ENCODE results near the gene CSH2.
"Not testable (repeated sequence)": the region's sequence is repeated elsewhere in the genome, so short reads cannot be mapped to it uniquely, and the experiment has no call there.

CSH2 gene

GRCh38 chr17:63871646-63872365 lies 1.7 kb downstream of the CSH2 start:
- H3K79me1 ChIP-seq (ENCODE audit: low read length); H2BK5ac ChIP-seq (ENCODE audit: low read length); H3K36me3 ChIP-seq (ENCODE audit: control insufficient read depth, insufficient read depth, low read length); H3K27ac ChIP-seq (ENCODE audit: low read depth, low read length); H3K9ac ChIP-seq (ENCODE audit: low read length); H3K4ac ChIP-seq (ENCODE audit: low read depth, low read length); H3K79me2 ChIP-seq (ENCODE audit: control insufficient read depth, insufficient read depth, low read length); H3K18ac ChIP-seq (ENCODE audit: low read length); DNase-seq; H4K5ac ChIP-seq (ENCODE audit: low read length); H2BK15ac ChIP-seq (replicated peaks; ENCODE audit: low read depth); H3K27me3 ChIP-seq (ENCODE audit: insufficient read depth, low read length, poor library complexity); H3K4me3 ChIP-seq (ENCODE audit: low read length); H4K8ac ChIP-seq (ENCODE audit: low read depth, low read length); H2BK120ac ChIP-seq (ENCODE audit: low read depth, low read length); H2AK5ac ChIP-seq (ENCODE audit: low read length); H3K56ac ChIP-seq (ENCODE audit: low read length); H3K4me2 ChIP-seq (ENCODE audit: low read length); H3K4me1 ChIP-seq (ENCODE audit: control insufficient read depth, low read depth, low read length); H3K23ac ChIP-seq (ENCODE audit: low read length): not testable (repeated sequence)
- WGBS (ENCODE audit: extremely low coverage, insufficient coverage, low lambda C conversion rate) = no CpG with 5 or more reads among the region's 15 CpGs

GRCh38 chr17:63870292-63870665 lies 3.2 kb downstream of the CSH2 start:
- not testable (repeated sequence) for H3K23ac ChIP-seq (ENCODE audit: low read length); H3K36me3 ChIP-seq (ENCODE audit: control insufficient read depth, insufficient read depth, low read length); H3K4ac ChIP-seq (ENCODE audit: low read depth, low read length); H3K79me1 ChIP-seq (ENCODE audit: low read length); H3K18ac ChIP-seq (ENCODE audit: low read length); H2BK15ac ChIP-seq (replicated peaks; ENCODE audit: low read depth); H2AK5ac ChIP-seq (ENCODE audit: low read length); H3K27ac ChIP-seq (ENCODE audit: low read depth, low read length); H2BK120ac ChIP-seq (ENCODE audit: low read depth, low read length); H3K79me2 ChIP-seq (ENCODE audit: control insufficient read depth, insufficient read depth, low read length); DNase-seq; H3K9ac ChIP-seq (ENCODE audit: low read length); H3K56ac ChIP-seq (ENCODE audit: low read length); H3K4me3 ChIP-seq (ENCODE audit: low read length); H2BK5ac ChIP-seq (ENCODE audit: low read length); H3K4me2 ChIP-seq (ENCODE audit: low read length); H4K5ac ChIP-seq (ENCODE audit: low read length); H3K4me1 ChIP-seq (ENCODE audit: control insufficient read depth, low read depth, low read length); H3K27me3 ChIP-seq (ENCODE audit: insufficient read depth, low read length, poor library complexity); H4K8ac ChIP-seq (ENCODE audit: low read depth, low read length)
- WGBS (ENCODE audit: extremely low coverage, insufficient coverage, low lambda C conversion rate) = no CpG with 5 or more reads among the region's 4 CpGs

GRCh38 chr17:63869491-63870291 lies 3.8 kb downstream of the CSH2 start:
- H3K27ac ChIP-seq (ENCODE audit: low read depth, low read length); H3K4ac ChIP-seq (ENCODE audit: low read depth, low read length); H2BK120ac ChIP-seq (ENCODE audit: low read depth, low read length); H3K36me3 ChIP-seq (ENCODE audit: control insufficient read depth, insufficient read depth, low read length); H3K27me3 ChIP-seq (ENCODE audit: insufficient read depth, low read length, poor library complexity); H3K4me1 ChIP-seq (ENCODE audit: control insufficient read depth, low read depth, low read length); H3K79me1 ChIP-seq (ENCODE audit: low read length); H2AK5ac ChIP-seq (ENCODE audit: low read length); H3K18ac ChIP-seq (ENCODE audit: low read length); H2BK15ac ChIP-seq (replicated peaks; ENCODE audit: low read depth); H3K9ac ChIP-seq (ENCODE audit: low read length); H2BK5ac ChIP-seq (ENCODE audit: low read length); H4K8ac ChIP-seq (ENCODE audit: low read depth, low read length); H3K56ac ChIP-seq (ENCODE audit: low read length); H3K79me2 ChIP-seq (ENCODE audit: control insufficient read depth, insufficient read depth, low read length); H3K4me2 ChIP-seq (ENCODE audit: low read length); H4K5ac ChIP-seq (ENCODE audit: low read length); H3K23ac ChIP-seq (ENCODE audit: low read length); H3K4me3 ChIP-seq (ENCODE audit: low read length): not testable (repeated sequence)
- WGBS (ENCODE audit: extremely low coverage, insufficient coverage, low lambda C conversion rate) = no CpG with 5 or more reads among the region's 9 CpGs
- peak; percentile 76 for DNase-seq

GRCh38 chr17:63866625-63867024 lies 6.9 kb downstream of the CSH2 start:
- no CpG with 5 or more reads among the region's 7 CpGs for WGBS (ENCODE audit: extremely low coverage, insufficient coverage, low lambda C conversion rate)
- not testable (repeated sequence) for H4K5ac ChIP-seq (ENCODE audit: low read length); H3K36me3 ChIP-seq (ENCODE audit: control insufficient read depth, insufficient read depth, low read length); H3K79me1 ChIP-seq (ENCODE audit: low read length); H3K4me3 ChIP-seq (ENCODE audit: low read length); H3K27ac ChIP-seq (ENCODE audit: low read depth, low read length); H4K8ac ChIP-seq (ENCODE audit: low read depth, low read length); H2BK5ac ChIP-seq (ENCODE audit: low read length); H3K9ac ChIP-seq (ENCODE audit: low read length); H3K18ac ChIP-seq (ENCODE audit: low read length); H3K23ac ChIP-seq (ENCODE audit: low read length); H2AK5ac ChIP-seq (ENCODE audit: low read length); H2BK120ac ChIP-seq (ENCODE audit: low read depth, low read length); H3K27me3 ChIP-seq (ENCODE audit: insufficient read depth, low read length, poor library complexity); H3K4ac ChIP-seq (ENCODE audit: low read depth, low read length); H3K4me1 ChIP-seq (ENCODE audit: control insufficient read depth, low read depth, low read length); H3K79me2 ChIP-seq (ENCODE audit: control insufficient read depth, insufficient read depth, low read length); H3K4me2 ChIP-seq (ENCODE audit: low read length); H2BK15ac ChIP-seq (replicated peaks; ENCODE audit: low read depth); H3K56ac ChIP-seq (ENCODE audit: low read length)
- peak; percentile 26 for DNase-seq

- Histone ChIP-seq H3K9ac (ENCODE audit: low read length) (no peak overlapping the region), H3K4me3 (ENCODE audit: low read length) (no peak overlapping the region), H4K5ac (ENCODE audit: low read length) (no peak overlapping the region), H2BK15ac (replicated peaks; ENCODE audit: low read depth) (no peak overlapping the region), H2BK120ac (ENCODE audit: low read depth, low read length) (no peak overlapping the region), H2BK5ac (ENCODE audit: low read length) (no peak overlapping the region), H3K79me1 (ENCODE audit: low read length) (no peaks in the 10 kb centered on the region), H3K79me2 (ENCODE audit: control insufficient read depth, insufficient read depth, low read length) (no peaks in the 10 kb centered on the region), H3K27ac (ENCODE audit: low read depth, low read length) (no peak overlapping the region), H3K27me3 (ENCODE audit: insufficient read depth, low read length, poor library complexity) (no peaks in the 10 kb centered on the region), H4K8ac (ENCODE audit: low read depth, low read length) (no peak overlapping the region), H3K4ac (ENCODE audit: low read depth, low read length) (no peak overlapping the region), H3K18ac (ENCODE audit: low read length) (no peak overlapping the region), H3K4me1 (ENCODE audit: control insufficient read depth, low read depth, low read length) (no peaks in the 10 kb centered on the region), H2AK5ac (ENCODE audit: low read length) (no peak overlapping the region), H3K36me3 (ENCODE audit: control insufficient read depth, insufficient read depth, low read length) (no peaks in the 10 kb centered on the region), H3K56ac (ENCODE audit: low read length) (no peak overlapping the region), H3K4me2 (ENCODE audit: low read length) (no peak overlapping the region), H3K23ac (ENCODE audit: low read length) (no peak overlapping the region)
- no peak for DNase-seq
- no CpG with 5 or more reads among the region's 3 CpGs for WGBS (ENCODE audit: extremely low coverage, insufficient coverage, low lambda C conversion rate)
Measured at GRCh38 chr17:63859257-63859656, 14.2 kb downstream of the CSH2 start.

Data from mesendoderm (in vitro differentiated cells).